Mononuclear cell (primary cell): ENCODE measurements around the gene HOXC11. TPM values are rescaled to one million over a fixed set of nuclear protein-coding genes. Genes with fewer than 3 reads are reported as not detected.

Experiments used
- H3K27me3 ChIP-seq: 2 replicates; pipeline ENCODE4 v1.6.0; 2011; ENCODE audit warnings: low read length, control low read depth; ENCODE audit not compliant: insufficient read depth
- H3K4me1 ChIP-seq: 2 replicates; pipeline ENCODE4 v1.5.1; 2011; ENCODE audit warnings: mild to moderate bottlenecking, low read length, control low read depth; ENCODE audit not compliant: insufficient read depth
- H3K4me3 ChIP-seq: 2 replicates; pipeline ENCODE4 v1.5.1; 2011; ENCODE audit warnings: mild to moderate bottlenecking, low read length, moderate library complexity
- H3K9me3 ChIP-seq: 2 replicates; pipeline ENCODE4 v1.5.1; 2011; ENCODE audit warnings: low read depth, mild to moderate bottlenecking, control low read depth, low read length
- total RNA-seq: library from RNA; depleted of rRNA; stranded (reverse); fragments of >200 nt; gene quantifications from one replicate; pipeline ENCODE4 v1.2.3, GENCODE V29; 2012

HOXC11 gene
- total RNA-seq, 1 donor, result not detected

DNA sequence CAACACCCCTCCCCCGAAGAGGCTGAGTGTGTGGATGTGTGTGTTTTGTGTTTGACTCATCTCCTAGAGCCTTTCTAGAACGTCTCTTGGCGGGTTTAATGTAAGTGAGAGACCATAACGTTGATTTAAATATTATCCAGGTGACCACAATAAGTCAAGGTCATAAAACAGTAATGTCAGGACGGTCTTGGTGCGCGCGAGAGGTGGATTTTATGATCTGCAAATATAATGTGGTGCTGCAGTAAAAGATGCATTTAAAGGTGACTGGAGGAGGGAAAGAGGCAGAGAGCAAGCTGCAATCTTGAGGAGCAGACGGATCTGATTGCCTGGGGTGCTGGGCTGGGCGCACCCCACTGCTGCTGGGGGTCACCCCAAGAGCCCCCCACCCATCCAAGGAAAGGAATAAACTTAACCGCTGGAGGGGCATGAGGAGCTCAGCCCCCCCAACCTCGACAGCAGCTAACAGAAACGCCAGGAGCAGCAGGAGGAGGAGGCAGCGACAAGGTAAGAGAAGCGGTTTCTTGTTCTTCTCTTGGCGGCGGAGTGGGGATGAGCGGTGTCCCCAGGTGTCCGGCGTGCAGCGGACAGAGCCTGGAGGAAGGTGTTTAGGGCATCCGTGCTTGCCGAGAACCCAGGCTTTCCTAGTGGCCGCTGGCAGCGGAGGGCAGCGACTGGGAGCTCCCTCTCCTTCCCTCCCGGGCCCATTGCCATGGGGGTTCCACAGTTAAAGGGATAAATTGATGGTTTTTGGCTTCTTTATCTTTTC, 17.6 kb downstream of the HOXC11 start:
- peaks cover 35% of the 10 kb centered on the region for H3K4me1 ChIP-seq
- no peak overlapping the region for H3K4me3 ChIP-seq
- no peaks in the 10 kb centered on the region for H3K9me3 ChIP-seq

DNA sequence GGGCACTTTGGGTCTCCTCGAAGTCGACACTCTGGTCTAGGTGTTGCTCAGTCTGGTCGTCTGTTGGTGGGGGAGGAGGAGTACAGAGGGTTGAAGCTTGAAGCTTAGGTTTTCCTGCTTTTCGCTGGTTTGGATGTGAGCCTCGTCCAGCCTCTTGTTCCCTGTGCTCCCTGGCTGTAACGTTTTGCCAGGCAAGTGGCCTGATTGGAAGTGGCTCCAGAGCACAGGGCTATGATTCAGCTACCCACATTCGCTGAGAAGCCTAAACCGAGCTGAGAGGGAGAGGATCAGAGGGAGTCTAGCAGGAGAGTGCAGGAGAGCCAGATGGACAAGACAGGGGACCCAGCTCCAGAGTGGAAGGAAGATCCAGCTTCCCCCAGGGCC, 18.1 kb downstream of the HOXC11 start:
- Histone ChIP-seq H3K4me3 (no peak overlapping the region), H3K9me3 (no peaks in the 10 kb centered on the region), H3K4me1 (peaks cover 32% of the 10 kb centered on the region), H3K27me3 (peaks cover 99% of the 10 kb centered on the region)

More for the DNA sequence above, 17.6 kb downstream of the HOXC11 start:
- H3K27me3 ChIP-seq, result peaks cover 100% of the 10 kb centered on the region

DNA sequence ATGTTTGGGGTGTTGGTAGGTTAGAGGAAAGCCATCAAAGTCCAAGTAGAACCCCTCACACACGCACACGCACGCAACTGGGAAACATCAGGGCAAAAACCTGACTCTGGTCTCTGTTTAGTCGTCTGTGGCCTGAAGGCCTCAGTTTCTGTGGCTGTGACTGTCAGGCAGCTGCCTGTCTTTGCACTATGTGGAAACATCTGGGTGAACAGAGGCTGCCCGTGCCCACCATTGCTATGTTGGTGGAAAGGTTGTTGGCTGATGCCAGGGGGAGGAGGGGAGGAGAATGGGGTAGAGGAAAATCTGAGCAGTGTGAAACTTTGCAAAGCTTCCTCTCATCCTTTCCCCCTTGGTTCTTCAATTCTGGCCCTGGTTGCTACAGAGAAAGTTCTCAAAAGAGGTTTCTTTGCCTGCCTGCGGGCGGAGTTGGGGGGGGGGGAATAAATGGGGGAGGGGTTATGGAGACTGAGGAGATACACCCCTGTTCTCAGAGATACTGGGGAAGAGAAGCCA, 19.5 kb downstream of the HOXC11 start:
- no peaks in the 10 kb centered on the region for H3K9me3 ChIP-seq
- H3K4me1 ChIP-seq, result peaks cover 32% of the 10 kb centered on the region
- peaks cover 99% of the 10 kb centered on the region for H3K27me3 ChIP-seq

DNA sequence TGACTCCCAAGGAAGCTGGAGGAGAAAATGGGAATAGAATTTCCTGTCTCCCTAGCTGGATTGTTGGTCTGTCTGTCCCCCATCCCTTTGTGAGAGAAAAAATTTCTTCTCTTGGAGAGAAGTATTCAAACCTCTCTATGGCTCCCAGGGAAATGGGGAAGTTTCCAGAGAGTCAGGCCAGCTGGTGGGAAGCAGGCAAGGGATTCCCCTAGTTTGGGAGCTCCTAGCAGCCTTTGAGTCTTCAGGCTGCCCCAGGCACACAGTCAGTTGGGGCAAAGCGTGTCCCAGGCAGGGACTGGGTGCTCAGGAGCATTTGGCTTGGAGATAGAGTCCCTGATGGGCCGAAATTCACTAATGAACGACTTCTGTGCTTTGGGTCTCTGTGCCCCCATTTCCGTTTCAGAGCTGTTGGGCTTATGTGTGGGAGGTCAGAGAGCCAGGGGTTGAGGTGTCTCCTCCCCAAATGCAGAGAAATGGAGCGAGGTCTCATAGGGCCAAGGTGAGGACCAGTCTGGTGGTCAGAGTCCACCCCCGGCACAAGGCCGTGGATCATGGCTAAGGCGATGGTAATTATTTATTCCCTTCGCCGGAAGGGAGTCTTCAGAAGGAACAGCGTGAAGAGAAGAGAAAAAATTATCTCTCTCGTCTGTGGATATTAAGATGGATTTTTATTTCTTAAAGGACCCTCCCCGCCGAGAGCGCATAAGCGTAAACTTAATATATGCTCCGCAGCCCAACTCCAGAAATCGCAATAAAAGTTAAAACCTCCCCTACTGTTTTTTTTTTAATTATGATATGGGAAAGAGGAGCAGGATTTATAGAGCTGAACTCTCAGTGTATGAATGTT, 20.5 kb downstream of the HOXC11 start:
- Histone ChIP-seq H3K4me3 (no peak overlapping the region), H3K9me3 (no peaks in the 10 kb centered on the region), H3K4me1 (peaks cover 32% of the 10 kb centered on the region), H3K27me3 (peaks cover 99% of the 10 kb centered on the region)

More for the DNA sequence above, 19.5 kb downstream of the HOXC11 start:
- no peak overlapping the region for H3K4me3 ChIP-seq

DNA sequence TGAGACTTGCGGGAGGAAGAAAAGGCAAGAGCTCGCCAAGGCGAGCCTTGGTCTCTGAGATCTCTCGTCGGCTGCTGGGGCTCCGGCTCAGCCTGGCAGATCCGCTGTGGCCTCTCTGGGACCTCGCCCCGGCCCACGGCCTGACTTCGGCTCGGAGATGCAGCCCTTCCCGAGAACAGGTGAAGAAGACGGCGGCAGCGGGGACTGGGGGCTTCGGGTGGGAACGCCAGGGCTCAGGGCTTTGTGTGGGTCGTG, 21.0 kb downstream of the HOXC11 start:
- Histone ChIP-seq H3K4me3 (no peak overlapping the region), H3K4me1 (peaks cover 29% of the 10 kb centered on the region), H3K27me3 (peaks cover 99% of the 10 kb centered on the region), H3K9me3 (no peaks in the 10 kb centered on the region)

DNA sequence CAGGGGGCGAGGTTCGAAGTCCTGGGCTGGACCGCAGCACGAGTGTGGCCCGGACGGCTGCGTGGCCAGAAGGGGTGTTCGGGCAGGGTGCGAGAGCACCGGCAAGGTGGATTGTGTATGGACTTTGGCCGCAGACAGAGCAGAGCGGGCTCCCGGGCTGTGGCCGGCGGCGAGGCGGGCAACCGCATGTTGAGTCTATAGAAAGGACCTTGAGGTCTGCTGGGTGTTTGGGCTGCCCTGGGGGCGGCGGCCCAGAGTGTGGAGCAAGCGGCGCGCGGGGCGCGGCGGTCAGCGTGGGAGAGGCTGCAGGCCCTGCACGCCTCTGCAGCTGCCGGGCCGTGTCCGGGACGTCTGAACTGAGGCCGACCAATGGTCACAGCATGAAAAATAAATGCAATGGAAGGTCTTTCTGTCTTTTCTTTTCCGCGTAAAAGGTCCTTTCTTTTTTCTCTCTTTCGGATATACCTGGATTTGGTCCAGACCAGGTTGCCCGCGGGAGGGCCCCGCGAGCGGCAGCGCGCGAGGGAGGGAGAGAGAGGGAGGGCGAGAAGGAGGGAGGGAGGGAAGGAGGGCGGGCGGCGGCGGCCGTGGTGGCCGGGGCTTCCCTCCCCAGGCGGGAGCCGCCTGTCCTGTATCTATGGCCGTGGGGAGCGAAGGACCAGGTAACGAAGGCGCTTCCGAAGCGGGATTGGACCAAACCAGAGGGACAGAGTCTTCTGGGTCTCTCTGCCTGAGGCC, 21.5 kb downstream of the HOXC11 start:
- Histone ChIP-seq H3K9me3 (no peaks in the 10 kb centered on the region), H3K27me3 (peaks cover 98% of the 10 kb centered on the region), H3K4me1 (peaks cover 24% of the 10 kb centered on the region), H3K4me3 (no peak overlapping the region)

DNA sequence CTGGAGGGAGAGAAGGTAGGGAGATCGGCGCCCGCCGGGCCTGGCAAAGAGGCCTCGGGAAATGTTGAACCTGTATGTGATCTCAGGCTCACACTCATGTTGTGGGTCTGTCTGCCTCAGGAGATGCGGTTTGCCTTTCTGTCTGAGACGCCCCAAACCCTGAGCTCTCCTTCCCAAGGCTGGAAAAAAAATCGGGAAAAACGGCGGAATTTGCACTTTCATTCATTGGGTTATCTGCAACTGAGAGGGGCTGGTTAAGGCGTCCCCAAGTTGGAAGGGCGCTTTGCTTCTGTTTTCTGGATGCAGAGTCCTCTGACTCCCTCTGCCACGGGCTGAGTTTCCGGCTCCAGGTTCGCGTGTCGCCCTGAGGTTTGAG, 22.1 kb downstream of the HOXC11 start:
- Histone ChIP-seq H3K9me3 (no peaks in the 10 kb centered on the region), H3K4me3 (no peak overlapping the region), H3K27me3 (peaks cover 98% of the 10 kb centered on the region), H3K4me1 (peaks cover 21% of the 10 kb centered on the region)

DNA sequence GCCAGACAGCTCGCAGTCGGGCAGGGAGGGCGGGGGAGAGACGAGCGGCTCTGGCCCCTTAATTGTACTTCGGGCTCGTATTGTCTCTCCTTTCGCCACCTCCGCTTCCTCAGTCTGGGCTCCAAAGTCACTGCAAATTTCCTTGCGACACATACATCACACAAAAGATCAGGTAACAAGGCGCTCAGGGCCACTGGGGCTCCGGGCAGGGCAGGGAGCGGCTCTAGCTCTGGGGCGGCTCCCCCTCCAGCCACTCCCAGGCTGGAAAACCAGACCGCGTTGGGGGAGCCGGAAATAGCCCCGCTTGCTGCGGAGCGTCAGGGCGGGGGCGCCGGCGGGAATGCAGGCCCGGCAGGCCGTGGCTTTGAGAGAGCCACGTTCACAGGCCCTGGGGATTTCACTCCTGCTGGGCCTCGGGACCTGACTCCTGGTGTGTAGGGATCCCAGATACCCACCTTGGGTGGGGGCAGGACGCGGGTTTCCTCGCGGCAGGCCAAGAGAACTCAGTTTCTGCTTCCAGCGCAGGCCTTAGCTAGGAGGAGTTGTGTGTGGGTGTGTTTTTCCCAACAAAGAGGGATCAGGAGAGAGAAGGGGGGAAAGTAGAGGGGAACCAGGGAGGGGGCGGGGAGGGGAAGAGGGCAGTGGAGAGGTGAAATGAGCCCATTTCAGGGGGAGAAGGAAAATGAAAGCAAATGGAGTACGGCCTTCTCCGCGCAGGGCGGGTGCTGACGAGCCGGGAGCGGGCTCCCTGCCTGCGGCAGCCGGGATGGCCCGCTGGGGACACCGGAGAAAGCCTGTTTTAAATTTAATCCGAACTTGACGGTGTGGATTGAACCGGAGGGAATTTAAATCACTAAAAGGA, 22.7 kb downstream of the HOXC11 start:
- peak overlapping the region; percentile 25 for H3K4me3 ChIP-seq
- H3K27me3 ChIP-seq, result peaks cover 98% of the 10 kb centered on the region
- peaks cover 27% of the 10 kb centered on the region for H3K4me1 ChIP-seq
- H3K9me3 ChIP-seq, result no peaks in the 10 kb centered on the region

DNA sequence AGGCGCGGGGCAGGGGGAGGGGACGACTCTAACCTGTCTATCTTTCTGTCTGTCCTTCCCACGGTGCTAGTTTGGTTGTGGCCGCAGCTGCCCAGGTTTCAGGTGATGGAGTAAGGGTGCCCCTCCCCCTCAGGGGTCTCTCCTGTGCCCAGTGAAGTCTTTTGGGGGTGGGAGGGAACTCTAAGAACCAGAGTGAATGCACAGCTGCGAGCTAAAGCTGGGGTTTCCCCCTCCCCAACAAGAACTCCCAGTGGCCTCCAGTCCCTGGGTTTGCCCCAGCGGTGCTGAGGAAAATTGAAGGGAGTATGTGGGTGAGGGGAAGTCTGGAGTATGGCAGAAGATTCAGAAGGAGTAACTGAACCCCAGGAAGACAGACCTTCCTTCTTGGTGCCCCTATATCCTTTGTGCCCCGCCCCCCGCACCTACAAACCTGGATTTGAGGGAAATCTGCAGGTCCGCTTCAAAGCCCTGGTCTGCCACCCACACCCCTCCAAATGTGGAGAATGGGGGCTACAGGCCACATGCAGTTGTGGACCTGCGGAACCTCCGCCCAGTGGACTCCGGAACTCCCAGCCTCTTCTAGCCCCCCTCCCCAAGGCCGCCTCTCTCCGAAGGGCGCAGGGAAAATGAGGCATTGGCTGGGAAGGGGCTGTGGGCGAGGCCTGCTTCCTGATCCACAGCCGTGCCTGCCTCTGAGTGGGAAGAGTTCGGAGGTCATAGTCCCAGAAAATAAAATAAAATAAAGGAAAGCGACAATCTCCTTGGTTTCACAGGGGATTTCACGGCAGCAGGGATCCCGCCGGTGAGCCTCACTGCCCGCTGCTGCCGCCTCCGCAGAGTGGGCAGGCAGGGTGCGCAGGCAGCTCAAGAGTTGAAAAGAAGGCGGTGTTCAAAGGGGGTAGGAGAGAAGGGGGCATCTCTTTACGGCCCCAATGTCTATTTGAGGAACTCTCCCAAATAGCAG, 23.6 kb downstream of the HOXC11 start:
- peaks cover 27% of the 10 kb centered on the region for H3K4me1 ChIP-seq
- H3K9me3 ChIP-seq, result no peaks in the 10 kb centered on the region
- peaks cover 98% of the 10 kb centered on the region for H3K27me3 ChIP-seq

DNA sequence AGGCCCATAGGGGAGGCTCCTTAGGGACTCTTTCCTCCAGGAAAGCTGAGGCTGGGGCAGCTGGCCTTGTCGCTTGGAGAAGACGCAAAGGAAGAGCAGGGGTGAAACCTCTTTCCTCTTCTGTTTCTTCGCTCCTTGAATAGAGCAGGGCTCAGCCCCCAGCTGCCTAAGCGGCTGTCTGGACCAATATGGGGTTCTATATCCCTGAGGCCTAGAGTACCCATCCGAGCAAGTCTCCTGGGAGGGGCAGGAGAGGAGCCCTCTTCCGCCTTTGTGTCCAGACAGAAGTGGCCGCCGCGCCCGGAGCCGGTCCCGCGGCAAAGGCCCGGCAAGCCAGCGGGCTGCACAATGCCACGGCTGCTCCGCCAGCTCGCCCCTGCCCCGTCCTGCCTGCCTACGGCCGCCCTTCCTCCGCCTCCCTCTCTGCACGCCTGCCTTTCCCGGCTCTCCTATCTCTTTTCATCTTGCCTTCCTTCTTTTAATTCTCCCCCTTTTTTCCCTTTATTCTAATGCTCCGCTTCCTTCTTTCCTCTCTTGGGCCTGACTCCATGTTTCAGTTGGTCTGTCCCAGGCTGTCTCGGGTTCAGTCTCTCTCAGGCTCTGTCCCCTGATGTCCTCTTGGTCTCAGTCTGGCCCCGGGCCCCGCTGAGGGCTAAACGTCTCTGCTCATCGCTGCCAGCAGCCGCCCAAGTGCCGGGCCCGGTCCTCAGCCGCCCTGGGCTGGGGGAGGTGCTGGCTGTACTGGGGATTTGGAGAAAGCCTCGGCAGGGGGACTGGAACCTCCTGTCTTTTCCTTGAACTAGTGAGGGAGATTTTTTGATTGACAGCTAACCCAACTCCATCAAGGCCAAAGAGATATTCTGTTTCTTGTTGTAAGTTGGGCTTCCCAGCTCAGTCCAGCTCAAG, 24.5 kb downstream of the HOXC11 start:
- Histone ChIP-seq H3K27me3 (peaks cover 98% of the 10 kb centered on the region), H3K9me3 (no peaks in the 10 kb centered on the region), H3K4me1 (peaks cover 27% of the 10 kb centered on the region), H3K4me3 (no peak overlapping the region)

More for the DNA sequence above, 23.6 kb downstream of the HOXC11 start:
- H3K4me3 ChIP-seq, result peak overlapping the region; percentile 25

DNA sequence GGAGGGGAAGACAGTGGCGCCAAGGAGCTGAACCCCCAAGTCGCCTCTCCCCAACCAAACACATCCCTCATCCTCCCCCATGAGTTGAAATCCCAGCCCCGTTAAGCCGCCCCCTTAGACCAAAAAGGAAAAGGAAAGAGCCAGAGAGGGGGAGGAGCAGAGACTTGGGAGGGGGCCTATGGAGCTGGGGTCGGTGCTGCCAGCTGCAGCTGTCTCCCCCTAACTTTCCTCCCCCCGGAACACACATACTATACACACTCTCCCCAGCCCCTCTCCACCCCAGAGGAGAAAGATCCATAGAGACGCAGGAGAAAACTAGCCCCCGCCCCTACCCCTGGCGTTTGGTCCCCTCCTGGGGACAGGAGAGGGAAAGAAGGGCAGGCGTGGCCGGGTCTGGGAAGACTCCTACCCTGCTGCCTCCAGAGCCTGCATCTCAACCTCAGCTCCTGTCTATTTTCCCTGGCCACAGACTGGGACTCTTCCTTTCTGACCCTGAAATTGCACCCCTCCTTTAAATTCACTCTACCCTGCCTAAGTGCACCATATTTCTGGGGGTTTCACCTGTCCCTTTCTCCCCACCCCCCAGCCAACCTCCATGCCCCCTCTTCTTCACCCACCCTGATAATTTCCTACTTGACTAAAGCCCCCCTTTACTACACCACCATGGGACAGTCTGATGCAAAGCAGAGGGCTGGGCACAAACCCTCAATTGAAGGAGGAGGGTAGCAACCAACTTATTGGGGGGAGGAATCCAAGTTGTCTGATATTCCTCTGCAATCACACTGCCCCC, 25.4 kb downstream of the HOXC11 start:
- no peaks in the 10 kb centered on the region for H3K9me3 ChIP-seq

DNA sequence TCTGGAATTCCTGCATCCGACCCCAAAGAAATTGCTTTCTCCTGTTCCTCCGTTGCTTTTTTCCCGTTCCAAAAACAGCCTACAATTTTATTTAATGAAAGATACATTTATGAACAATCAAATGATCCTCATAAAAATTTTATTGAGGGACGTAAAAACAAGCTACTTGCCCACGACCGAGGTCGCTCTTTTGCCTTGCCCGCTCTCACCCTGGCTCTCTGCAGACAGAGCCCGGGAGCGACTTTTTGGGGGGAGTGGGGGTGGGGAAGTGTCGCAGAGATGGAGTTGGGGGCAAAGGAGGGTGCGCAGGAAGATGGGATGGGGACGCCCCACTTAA, 25.9 kb downstream of the HOXC11 start:
- peaks cover 96% of the 10 kb centered on the region for H3K27me3 ChIP-seq
- H3K4me3 ChIP-seq, result no peak overlapping the region
- peaks cover 27% of the 10 kb centered on the region for H3K4me1 ChIP-seq
- no peaks in the 10 kb centered on the region for H3K9me3 ChIP-seq

More for the DNA sequence above, 25.4 kb downstream of the HOXC11 start:
- H3K4me1 ChIP-seq, result peaks cover 27% of the 10 kb centered on the region
- peaks cover 97% of the 10 kb centered on the region for H3K27me3 ChIP-seq
- no peak overlapping the region for H3K4me3 ChIP-seq
